GM19043 (cell line): Measurements from ENCODE around the gene SULT2B1.
"Not testable (repeated sequence)": the region's sequence is repeated elsewhere in the genome, so short reads cannot be mapped to it uniquely, and the experiment has no call there.

Experiments
- ATAC-seq: cut with Tn5 transposase; IDR thresholded peaks from one replicate; pipeline ENCODE4 v1.9.1; 2021; ENCODE audit warnings: low read depth; ENCODE audit not compliant: unreplicated experiment

The SULT2B1 gene

DNA sequence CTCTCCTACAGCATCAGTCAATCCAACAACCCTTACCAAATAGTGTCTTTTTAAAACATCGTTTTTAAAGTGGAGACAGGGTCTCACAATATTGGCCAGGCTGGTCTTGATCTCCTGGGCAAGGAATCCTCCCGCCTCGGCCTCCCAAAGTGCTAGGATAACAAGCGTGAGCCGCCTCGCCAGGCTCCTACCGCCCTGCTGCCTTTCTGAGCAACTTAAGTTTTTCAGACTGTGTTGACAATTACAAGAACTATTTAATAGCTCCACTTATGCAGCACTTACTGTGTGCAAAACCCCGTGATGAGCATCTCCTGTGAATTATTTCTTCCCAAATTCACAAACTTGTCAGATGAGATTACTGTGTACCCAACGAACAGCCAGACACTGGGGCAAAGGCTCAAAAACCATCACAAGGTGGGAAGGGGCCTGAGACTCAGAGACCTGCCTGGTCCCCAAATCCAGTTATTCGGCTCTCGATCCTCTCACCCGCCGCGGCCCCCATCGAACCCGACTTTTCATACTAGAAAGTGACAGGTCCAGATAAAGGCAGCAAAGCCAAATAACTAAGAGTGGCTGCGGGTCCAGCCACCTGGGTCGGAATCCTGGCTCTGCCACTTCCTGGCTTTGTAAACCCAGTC, 66.4 kb downstream of the SULT2B1 start:
- ATAC-seq: no peak

GRCh38 chr19:48618916-48619691, 67.1 kb downstream of the SULT2B1 start, which contains the start of the genes RPL18 and SPHK2:
Gene RPL18 (minus strand): TSS chr19:48619178. CDS start chr19:48619143, 35 bp downstream.
Gene SPHK2 (plus strand): TSS chr19:48619506. CDS start chr19:48620515, 1,009 bp downstream.
- peak; percentile 76 for ATAC-seq

GRCh38 chr19:48619692-48620585, 68.0 kb downstream of the SULT2B1 start:
- ATAC-seq: no peak

DNA sequence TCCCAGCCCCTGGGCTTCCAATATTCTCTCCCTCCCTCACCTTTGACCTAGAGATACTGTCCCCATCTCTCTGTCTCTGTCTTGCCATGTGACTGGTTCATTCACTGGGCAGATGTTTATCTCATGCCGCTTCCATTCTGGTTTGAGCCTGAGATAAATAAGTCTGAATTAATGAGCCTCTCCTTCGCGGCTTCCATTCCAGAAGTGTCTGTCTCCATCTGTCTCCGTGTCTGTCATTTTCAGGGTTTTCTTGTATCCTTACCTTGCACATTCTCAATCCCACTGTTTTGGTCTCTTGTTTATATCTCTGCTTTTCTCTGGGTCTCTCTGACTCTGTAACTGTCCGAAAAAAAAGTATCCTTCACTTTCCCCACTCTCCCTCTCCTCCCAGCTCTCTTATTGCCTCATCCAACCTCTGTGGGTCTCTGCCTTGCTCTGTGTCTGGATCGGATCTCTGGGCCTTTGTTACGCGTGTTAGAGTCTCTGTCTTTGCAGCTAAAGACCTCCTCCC, 71.6 kb downstream of the SULT2B1 start:
- no peak for ATAC-seq

GRCh38 chr19:48624067-48624594, 72.2 kb downstream of the SULT2B1 start:
- peak; percentile 56 for ATAC-seq

DNA sequence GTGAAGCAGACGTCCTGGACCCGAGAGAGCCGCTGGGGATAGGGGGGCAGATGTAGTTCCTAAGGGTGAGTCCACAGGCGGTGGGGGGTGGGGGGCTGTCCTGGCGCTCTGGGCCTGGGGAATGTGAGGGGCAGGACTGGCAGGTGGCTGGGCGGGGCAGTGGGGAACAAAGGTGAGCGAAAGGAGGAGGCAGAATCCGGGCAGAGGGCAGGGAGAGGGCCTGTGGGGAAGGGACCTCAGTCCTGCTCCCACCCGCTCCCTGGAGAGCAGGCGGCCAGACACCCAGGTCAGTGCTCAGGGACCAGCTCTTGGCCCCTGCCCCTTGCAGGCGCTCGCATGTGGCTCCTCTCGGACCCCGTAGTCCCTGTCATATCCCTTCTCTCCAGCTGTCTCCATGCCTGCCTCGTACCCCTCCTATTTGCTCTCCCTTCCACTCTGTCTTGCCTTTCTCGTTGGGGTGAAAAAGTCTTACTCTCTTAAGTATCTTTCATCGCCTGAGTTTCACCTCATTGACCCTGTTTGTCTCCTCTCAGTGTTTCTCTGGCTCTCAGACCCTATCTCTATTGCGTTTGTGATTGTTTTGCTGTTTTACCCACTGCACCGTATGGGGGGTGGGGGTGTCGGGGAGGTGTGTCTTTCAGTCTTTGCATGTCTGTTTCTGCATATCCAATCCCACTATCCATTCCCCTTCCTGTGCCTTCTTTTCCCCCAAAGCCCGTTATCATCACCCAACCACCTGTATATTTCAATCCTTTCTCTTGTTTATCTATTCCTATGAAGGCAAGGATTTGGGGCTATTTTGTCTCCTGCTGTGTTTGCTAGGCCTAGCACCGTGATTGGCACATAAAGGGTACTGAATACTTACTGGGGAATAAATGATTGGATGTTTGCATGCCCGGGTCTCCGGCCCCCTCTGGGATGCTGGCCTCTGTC, 73.1 kb downstream of the SULT2B1 start:
- ATAC-seq: no peak

DNA sequence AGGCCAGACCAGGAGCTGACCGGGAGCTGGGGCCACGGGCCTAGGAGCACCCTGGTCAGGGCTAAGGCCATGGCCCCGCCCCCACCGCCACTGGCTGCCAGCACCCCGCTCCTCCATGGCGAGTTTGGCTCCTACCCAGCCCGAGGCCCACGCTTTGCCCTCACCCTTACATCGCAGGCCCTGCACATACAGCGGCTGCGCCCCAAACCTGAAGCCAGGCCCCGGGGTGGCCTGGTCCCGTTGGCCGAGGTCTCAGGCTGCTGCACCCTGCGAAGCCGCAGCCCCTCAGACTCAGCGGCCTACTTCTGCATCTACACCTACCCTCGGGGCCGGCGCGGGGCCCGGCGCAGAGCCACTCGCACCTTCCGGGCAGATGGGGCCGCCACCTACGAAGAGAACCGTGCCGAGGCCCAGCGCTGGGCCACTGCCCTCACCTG, 73.9 kb downstream of the SULT2B1 start:
- ATAC-seq: no peak

DNA sequence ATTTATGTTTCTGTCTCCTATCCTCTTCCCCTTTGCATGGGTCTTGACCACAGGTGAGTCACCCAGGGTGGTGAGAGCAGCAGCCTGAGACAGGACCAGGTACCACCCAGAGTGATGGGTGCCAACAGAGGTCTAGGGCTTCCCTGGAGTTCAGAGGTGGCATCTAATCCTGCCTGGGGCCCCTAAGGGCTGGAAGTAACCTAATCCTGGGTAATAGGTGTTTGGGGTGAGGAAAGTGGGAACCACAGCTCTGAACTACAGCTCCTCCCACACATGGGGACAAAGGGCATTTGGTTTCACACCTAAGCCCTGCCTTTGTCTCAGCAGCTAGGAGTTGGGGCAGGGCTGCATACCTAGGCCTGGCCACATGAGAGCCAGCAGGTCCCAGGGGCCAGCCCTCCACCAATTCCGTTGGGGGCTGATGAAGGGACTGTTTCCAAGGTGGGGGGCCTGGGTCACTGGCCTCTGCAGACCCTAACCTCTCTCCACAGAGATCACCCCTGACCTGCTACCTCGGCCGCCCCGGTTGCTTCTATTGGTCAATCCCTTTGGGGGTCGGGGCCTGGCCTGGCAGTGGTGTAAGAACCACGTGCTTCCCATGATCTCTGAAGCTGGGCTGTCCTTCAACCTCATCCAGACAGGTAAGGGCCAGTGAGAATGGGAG, 75.4 kb downstream of the SULT2B1 start:
- no peak for ATAC-seq

DNA sequence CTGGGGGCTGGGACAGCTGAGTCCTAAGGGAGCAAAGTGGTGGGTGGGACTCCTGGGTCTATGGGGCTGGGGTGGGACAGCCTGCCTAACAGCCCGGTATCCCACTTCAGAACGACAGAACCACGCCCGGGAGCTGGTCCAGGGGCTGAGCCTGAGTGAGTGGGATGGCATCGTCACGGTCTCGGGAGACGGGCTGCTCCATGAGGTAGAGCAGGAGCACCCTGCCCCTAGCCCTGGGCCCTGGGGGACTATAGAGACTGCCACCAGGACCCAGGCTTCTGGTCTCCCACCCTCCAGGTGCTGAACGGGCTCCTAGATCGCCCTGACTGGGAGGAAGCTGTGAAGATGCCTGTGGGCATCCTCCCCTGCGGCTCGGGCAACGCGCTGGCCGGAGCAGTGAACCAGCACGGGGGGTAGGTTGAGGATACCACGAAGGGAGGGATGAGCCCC, 75.9 kb downstream of the SULT2B1 start:
- no peak for ATAC-seq

DNA sequence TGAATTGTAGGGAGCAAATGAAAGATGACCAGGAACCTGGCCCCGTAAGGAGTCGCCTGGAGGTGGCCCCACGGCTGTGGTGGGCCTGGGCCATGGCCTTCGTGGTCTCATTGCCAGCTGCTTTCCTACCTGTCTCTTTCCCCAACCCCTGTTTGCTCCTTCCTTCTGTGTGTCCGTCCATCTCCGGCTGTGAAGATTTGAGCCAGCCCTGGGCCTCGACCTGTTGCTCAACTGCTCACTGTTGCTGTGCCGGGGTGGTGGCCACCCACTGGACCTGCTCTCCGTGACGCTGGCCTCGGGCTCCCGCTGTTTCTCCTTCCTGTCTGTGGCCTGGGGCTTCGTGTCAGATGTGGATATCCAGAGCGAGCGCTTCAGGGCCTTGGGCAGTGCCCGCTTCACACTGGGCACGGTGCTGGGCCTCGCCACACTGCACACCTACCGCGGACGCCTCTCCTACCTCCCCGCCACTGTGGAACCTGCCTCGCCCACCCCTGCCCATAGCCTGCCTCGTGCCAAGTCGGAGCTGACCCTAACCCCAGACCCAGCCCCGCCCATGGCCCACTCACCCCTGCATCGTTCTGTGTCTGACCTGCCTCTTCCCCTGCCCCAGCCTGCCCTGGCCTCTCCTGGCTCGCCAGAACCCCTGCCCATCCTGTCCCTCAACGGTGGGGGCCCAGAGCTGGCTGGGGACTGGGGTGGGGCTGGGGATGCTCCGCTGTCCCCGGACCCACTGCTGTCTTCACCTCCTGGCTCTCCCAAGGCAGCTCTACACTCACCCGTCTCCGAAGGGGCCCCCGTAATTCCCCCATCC, 76.7 kb downstream of the SULT2B1 start:
- no peak for ATAC-seq

DNA sequence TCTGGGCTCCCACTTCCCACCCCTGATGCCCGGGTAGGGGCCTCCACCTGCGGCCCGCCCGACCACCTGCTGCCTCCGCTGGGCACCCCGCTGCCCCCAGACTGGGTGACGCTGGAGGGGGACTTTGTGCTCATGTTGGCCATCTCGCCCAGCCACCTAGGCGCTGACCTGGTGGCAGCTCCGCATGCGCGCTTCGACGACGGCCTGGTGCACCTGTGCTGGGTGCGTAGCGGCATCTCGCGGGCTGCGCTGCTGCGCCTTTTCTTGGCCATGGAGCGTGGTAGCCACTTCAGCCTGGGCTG, 77.3 kb downstream of the SULT2B1 start:
- no peak for ATAC-seq

- ATAC-seq: no peak
Observed at GRCh38 chr19:48629599-48630295, 77.8 kb downstream of the SULT2B1 start.

DNA sequence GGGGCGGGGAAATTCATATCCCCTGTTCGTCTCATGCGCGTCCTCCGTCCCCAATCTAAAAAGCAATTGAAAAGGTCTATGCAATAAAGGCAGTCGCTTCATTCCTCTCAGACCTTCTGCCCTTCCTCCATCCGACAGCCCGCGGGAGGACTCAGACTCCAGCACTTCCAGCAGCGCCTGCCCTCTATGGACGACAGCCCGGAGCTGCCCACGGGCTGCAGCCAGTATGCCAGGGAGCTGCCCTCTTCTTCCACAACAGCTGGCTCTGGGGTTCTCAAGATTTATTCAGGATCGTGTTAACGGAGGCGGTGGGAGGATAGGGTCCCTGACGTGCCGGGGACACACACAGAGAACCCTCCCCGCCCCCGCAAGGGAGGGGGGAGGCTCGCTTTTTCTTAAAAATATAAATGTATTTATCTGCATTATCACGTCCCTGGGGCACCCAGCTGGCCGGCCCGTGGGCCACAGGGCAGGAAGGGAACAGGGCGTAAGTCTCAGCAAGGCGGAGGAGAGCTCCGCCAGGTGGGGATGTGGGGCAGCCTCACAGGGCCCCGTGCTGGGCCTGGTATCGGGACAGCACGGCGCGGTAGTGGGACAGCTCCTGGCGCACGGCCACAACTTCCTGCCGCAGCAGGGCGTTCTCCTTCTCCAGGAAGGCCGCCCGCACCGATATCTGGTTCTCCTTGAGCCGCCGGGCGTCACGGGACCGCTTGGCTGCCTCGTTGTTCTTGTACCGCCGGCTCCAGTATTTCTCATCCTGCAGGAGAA, 78.5 kb downstream of the SULT2B1 start:
- no peak for ATAC-seq

DNA sequence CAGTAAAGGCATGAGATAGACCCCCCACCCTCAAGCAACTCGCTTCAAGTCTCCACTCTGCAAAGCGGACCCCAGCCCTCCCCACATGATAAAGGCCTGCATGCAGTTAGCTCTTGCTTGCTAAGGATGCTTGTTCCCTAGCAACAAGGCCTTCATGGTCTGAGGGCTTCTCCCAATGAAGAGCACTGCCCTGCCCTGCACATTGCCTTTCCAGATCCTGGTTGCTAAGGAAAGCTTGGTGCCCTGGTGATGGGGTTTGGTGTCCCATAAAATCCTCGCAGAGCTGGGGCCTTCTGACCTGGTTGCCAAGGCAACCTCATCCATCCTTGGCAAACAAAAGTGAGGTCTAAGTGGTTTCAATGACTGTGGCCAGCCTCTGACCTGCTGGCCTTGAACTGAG, 79.3 kb downstream of the SULT2B1 start:
- no peak for ATAC-seq

DNA sequence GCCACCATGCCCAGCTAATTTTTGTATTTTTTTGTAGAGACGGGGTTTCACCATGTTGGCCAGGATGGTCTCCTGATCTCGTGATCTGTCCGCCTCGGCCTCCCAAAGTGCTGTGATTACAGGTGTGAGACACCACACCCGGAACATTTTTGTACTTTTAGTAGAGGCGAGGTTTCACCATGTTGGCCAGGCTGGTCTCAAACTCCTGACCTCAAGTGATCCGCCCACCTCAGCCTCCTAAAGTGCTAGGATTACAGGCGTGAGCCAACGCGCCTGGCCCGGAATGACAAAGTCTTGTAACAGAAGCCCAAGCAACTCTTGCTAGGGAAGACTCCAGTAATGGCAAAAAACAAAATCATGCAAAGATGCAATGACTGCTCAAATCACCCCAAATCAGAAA, 80.3 kb downstream of the SULT2B1 start:
- not testable (repeated sequence) for ATAC-seq

- no peak for ATAC-seq
Observed at GRCh38 chr19:48632692-48633147, 80.7 kb downstream of the SULT2B1 start.
